Cortex of kidney (tissue), 1 donor: ENCODE measurements around the gene TPP1.

Experiments used
- DNase-seq: peaks from one replicate; lab custom pipeline; 2025; lab: John Stamatoyannopoulos, UW

TPP1 gene

DNA sequence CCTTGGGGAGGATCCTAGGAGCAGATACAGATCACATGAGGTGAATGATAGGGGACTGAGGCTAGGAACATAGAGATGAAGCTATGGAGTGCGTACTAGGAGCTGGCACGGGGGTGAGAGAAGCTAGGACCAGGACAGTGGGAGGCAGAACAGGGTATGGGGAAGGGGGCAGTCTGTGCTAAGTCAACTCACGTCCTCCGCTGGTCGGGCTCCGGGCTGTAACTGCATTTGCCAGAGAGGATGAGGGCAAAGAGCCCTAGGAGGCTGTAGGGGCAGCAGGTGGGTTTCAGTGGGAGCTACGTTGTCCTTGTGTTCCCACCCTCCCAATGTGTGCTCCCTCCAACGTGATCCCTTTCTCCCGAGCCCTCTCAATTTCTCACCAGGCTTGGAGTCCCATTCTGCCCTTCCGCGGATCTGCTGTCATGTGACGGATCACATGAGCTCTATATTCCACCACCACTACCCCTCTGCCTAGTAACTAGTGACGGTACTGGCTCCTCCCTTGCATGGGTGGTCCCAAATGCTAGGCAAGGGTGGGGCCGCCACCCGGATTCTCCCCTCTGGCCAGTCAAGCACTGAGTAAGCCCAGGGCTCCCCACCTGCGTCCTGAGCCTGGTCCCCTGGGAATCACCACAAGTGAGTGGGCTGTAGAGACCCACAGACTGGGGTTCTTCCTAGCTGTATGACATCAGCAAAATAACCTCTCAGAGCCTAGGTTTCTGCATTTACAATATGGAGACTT lies at the start of gene TPP1:
Gene TPP1, minus strand, starts transcription at position 419 of the 742 bp plus-strand sequence. Its CDS starts 22 bp downstream, at position 397.
- DNase-seq, result no peak

GRCh38 chr11:6667733-6668374 lies 48.6 kb upstream of the TPP1 start:
- DNase-seq, result no peak

DNA sequence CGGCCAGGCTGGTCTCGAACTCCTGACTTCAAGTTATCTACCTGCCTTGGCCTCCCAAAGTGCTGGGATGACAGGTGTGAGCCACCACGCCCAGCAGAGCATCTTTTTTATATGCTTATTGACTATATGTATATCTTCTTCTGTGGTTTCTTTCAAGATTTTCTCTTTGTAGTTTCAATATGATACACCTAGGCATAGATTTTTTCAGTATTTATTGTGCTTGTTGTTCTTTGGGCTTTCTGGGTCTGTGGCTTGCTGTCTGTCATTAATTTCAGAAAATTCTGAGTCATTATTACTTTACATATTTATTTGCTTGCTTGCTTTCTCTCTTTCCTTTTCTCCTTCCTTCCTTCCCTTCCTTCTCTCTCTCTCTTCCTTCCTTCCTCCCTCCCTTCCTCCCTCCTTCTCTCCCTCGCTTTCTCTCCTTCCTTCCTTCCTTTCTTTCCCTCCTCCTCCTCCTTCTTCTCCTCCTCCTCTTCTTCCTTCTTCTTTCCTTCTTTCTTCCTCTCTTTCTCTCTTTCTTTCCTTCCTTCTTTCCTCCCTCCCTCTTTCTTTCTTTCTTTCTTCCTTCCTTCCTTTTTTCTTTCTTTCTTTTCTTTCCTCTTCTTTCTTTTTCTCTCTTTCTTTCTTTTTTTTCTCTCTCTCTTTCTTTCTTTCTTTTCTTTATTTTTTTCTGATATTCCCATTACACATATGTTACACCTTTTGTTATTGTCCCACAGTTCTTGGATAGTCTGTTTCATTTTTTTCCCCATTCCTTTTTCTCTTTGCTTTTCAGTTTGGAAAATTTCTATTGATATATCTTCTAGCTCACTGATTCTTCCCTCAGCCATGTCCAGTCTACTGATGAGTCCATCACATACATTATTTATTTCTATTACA lies 47.3 kb upstream of the TPP1 start:
- no peak for DNase-seq

- no peak for DNase-seq
Measured at GRCh38 chr11:6664551-6664950, 45.3 kb upstream of the TPP1 start.

DNA sequence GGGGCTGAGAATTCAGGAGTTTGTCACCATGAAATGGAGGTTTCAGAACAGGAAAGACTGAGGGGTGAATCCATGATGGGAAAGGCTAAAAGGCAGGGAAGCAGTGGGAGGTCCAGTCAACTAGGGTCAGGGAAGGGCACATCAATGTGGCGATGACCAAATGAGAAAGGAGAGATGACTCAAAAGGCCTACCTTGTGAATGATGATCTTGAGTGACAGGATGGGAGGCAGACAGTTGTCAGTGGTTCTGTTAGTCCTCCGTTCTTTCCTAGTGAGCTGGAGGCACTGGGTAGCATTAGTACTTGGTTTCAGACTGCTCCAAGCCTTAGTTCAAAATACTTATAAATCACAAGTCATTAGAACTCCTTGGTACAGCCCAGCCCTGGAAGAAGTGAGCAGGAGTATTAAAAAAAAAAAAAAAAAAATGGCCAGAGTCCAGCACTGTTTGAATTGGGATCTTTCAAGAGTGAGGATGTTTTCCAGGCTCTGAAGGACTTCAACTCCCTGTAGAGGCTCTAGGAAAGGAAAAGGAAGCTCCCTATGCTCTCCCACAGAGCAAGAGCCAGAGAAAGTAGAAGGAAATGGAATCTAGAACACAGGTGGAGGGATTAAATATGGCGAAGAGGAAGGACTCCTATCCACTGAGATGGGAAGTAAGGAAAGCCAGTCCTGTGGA lies 44.7 kb upstream of the TPP1 start:
- no peak for DNase-seq

DNA sequence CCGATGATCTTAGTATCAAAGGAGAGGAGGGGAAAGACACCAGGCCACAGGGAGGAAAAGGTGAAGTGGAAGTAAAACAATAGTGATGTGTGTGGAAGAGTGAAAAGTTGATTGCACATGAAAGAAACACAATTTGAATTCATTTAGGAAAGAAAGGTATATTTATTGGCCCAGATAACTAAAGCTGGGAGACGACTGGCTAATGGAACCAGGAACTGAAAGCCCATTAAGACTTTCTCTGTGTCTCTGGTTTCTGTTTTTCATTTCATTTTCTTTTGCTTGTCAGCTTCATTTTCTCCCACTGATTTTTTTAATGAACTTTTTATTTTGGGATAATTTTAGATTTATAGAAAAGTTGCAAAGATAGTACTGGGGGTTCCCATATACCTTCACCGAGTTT lies 41.5 kb upstream of the TPP1 start:
- no peak for DNase-seq

- DNase-seq, result no peak
Measured at GRCh38 chr11:6658647-6659046, 39.4 kb upstream of the TPP1 start.

DNA sequence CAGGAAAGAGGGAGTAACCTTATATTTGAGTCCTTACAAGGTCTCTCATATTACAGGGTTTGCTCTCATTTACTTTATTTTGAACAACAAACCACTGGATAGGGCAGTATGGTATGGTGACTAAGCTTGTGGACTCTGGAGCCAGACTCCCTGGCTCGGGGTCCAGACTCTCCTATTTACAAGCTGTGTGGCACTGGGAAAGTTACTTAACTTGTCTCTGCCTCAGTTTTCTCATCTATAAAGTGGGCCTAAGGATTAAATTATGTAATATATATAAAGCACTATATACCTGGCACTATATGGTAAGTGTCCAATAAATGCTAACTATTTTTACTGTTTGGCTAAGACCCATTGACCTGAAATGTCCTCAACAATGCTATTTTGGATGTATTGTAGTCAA lies 38.1 kb upstream of the TPP1 start:
- no peak for DNase-seq

DNA sequence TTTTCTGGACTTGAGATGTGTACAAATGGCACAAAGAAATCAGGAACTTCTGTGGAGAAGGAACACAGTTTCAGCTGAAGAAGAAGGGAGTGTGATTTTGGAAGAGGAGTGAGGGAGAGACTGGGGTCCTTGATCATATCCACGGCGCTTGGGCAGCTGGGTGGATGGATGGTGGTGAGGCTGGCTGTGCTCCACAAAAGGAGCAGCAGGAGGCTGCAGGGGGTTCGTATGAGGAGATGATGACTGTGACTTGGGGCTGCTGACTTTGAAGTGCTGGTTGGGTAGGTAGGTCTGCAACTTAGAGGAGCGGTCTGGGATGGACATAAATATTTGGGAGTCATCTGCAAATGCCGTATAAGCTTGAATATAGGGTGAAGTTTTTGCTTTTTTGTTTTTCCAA lies 37.7 kb upstream of the TPP1 start:
- DNase-seq, result no peak

GRCh38 chr11:6656584-6656915 lies 37.3 kb upstream of the TPP1 start:
- no peak for DNase-seq

DNA sequence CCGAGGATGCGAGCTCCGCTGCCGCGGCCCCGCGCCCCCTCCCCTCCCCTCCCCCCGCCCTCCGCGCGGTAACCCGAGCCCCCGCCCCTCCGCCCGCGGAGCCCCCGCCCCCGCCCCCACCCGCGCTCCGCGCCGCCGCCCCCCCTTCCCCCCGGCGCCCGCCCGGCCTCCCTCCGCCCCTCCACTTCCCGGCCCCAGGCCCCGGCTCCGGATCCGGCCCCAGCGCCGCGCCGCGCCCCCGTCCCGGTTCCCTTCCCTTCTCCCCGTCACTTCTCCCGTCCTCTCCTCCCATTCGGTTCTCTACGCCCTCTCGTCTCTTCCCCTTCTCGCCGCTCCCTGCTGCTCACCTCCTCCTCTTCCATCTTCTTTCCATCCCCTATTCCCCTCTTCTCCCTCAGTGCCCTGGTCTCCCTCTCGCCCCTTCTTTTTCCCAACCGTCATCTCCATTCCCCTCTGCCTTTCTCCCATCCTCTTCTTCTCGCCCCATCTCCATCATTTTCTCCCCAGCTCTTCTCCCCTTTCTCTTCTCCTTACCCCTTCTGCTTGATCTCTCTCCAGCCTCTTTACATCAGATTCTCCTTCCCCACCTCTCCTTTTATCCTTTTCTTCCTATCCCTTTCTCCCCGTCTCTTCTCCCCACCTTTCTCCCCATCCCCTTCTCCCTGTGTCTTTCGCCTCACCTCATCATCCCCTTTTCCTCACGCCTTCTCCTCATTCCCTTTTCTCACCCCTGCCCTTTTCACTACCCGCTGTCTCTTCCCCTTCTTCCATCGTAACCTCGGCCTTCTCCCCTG lies 36.8 kb upstream of the TPP1 start, which contains the start of gene DCHS1:
Gene DCHS1, minus strand, starts transcription at position 20 of the 794 bp plus-strand sequence. CDS start 14,196 bp downstream, outside the sequence.
- DNase-seq, result no peak

- no peak for DNase-seq
Measured at GRCh38 chr11:6655020-6655789, 36.0 kb upstream of the TPP1 start.

DNA sequence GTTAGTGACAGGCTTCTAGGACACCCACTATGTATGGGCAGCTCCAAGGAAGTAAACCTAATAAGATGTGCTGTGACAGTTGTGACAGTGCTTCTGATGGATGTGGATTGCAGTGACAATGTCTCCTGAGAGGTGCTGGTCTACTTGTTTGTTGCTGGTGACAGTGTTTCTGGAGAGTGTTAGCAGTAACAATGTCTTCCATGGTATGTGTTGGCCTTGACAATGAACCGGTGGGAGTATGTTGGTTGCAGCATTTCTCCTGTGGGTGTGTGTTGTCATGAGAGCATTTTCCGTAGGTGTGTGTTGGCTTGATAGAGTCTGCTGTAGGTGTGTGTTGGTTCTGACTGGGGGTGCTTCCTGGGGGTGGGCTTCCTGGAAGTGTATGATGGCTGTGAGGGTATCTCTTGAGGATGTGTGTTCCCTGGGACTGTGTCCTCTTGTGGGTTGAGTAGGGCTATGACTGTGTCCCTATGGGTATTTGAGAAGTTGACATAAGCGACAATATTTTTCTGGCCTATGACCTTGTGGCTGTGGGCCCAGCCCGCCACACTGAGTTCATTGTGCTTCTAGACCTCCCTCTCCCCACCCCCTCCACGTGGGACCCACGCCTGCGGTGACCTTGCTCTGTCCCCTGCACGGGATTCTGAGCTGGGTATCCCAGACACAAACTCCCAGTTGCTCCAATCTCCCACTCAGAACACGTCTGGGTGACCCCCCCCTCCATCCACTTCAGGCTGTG lies 35.2 kb upstream of the TPP1 start:
- no peak for DNase-seq

DNA sequence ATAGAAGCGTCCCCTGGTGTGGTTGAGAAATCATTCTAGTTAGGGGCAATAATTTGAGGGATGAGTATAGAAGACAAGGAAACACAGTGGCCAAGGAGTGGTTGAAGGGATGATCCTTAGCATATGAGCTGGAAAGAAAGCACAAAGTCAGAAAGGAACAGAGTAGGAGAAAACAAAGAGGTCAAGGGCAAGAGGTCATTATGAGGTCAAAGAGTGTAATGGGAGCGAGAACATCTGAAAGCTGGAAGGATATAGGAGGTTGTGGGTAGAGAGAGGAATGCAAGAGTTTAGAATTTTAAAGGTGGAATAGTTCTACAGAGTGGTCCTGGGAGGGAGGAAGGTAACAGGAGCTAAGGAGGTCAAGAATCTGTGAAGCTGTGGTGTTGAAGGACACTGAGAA lies 34.4 kb upstream of the TPP1 start:
- DNase-seq, result no peak

DNA sequence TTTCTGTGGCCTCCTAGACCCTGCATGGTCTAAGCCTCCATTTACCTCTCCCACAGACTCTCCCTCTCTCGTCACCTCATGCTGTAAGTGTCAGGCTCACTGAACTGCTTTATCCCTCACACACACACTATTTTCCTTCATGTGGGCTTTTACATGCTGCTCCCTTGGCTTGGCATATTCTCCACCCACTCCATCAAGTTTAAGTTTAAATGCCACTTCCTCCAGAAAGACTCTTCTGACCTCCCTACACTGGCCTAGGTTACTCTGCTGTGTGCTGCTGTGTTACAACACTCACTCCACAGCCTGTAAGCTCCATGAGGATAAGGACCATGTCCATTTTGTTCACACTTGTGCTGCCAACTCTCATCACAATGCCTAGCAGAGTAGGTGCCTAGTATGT lies 33.9 kb upstream of the TPP1 start:
- no peak for DNase-seq

DNA sequence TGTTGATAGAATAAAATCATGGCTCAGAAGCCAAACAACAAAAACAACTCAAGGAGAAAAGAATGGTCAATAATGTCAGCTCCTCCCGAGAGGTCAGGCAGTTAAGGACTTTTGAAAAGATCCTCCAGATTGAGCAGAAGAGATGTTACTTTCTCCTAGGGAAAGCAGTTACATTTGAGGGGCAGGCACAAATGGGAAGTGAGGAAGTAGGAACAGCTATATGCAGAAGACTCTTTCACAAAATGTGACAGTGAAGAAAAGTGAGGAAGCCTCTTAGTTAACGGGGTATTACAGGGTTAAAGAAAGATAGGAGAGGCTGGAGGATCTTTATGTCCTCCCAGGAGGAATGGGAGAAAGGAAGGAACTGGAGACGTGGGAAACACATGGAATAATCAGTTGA lies 33.0 kb upstream of the TPP1 start:
- no peak for DNase-seq

DNA sequence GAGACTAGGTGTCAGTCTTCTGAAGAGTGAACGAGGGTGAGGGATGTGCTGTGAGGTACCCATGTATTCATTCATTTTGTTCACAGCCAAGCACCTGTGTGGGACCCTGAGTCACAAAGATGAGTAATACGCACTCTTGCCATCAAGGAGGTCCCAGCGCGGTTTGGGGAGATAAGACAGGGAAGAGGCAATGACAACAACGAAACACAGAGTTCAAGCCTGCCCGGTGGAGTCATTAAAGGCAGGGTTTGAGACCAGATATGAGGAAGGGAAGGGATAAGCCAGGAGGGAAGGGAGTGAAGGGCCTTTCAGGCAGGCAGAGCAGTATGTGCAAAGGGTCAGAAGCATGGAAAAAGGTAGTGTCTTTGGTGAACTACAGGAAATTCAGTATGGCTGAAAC lies 31.8 kb upstream of the TPP1 start:
- DNase-seq, result no peak

DNA sequence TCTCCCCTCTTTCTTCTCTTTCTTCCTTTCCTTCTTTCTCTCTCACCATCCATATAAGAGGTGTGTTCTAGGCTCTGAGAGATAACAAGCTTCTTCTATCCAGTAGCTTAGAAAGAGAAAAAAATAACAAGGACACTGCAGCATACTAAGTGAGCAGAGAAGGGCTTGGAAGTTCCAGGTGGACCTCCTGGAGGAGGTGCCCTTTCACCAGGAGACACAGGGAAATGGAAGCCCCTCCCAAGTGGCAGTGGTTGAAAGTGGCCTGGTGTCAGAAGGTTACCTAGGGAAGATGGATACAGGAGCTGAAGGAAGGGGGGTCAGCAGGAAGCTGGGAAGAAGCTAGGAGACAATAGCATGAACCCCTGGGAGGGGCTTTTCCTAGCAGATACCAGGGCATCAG lies 30.9 kb upstream of the TPP1 start:
- no peak for DNase-seq

DNA sequence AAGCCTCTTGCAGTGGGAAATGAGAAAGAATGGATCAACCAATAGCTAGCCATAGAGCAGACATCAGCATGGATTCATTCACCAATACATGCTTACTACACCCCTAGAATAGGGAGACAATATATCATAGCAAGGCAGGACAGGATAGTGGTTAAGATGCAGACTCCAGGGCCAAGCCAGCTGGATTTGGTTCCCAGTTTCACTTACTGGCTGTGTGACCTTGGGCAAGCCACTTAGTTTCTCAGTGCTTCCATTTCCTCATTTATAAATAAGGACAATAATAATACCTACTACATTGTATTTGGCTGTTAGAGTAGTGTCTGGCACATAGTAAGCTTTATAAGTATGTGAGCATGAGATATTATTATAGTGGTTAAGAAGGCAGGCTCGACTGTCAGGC lies 29.3 kb upstream of the TPP1 start:
- no peak for DNase-seq

DNA sequence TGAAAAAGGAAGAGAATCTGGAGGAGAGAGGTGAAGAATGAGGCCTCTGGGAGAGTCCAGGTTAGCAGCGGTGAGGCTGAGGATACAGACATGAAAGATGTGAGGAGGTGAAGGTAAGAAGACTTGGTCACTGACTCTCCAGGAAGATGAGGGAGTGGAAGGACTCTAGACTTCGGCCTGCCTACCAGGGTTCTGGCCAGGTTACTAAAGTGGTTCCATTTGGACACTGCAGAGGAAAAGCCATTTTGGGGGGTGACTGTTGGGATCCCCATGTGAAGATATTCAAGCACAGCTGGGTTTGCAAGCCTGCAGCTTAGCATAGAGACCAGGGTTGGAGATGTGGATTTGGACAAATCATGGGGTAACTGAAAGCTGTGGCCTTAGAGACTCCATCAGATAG lies 28.6 kb upstream of the TPP1 start:
- no peak for DNase-seq
